ENCODE measurements around the gene NRF1. TPM values are rescaled to one million over a fixed set of nuclear protein-coding genes. Genes with fewer than 3 reads are reported as not detected.

Gene NRF1
- total RNA-seq, 1 donor from 2014 or later = 19.3 TPM

GRCh38 chr7:129782818-129783583 is 171.5 kb downstream of the NRF1 start:
- DNase-seq = no peak
- peaks cover 55% of the 10 kb centered on the region for H3K4me1 ChIP-seq
- no peak overlapping the region for H3K4me3 ChIP-seq
- H3K36me3 ChIP-seq = no peaks in the 10 kb centered on the region
- H3K27me3 ChIP-seq = peaks cover 98% of the 10 kb centered on the region
- TF ChIP-seq CTCF (IDR thresholded peaks at IDR 0.05) = no peak
- H3K9me3 ChIP-seq = no peaks in the 10 kb centered on the region
- H3K27ac ChIP-seq = no peak overlapping the region
- intact Hi-C loops (cut with DNase I) = no loop called here
- ATAC-seq = no peak

GRCh38 chr7:129783584-129783919 is 172.0 kb downstream of the NRF1 start:
- intact Hi-C loops (cut with DNase I) = no loop called here
- H3K9me3 ChIP-seq = no peaks in the 10 kb centered on the region
- H3K27ac ChIP-seq = no peak overlapping the region
- ATAC-seq = no peak
- TF ChIP-seq CTCF (IDR thresholded peaks at IDR 0.05) = no peak
- H3K4me3 ChIP-seq = no peak overlapping the region
- DNase-seq = no peak
- peaks cover 52% of the 10 kb centered on the region for H3K4me1 ChIP-seq
- H3K27me3 ChIP-seq = peaks cover 92% of the 10 kb centered on the region
- H3K36me3 ChIP-seq = no peaks in the 10 kb centered on the region

GRCh38 chr7:129784437-129784782 is 172.9 kb downstream of the NRF1 start:
- no peak for DNase-seq
- Histone ChIP-seq H3K36me3 (no peaks in the 10 kb centered on the region), H3K9me3 (no peaks in the 10 kb centered on the region), H3K27ac (no peak overlapping the region), H3K4me3 (no peak overlapping the region), H3K4me1 (peaks cover 43% of the 10 kb centered on the region), H3K27me3 (peaks cover 84% of the 10 kb centered on the region)
- intact Hi-C loops (cut with DNase I) = no loop called here
- TF ChIP-seq CTCF (IDR thresholded peaks at IDR 0.05) = no peak
- ATAC-seq = no peak

- Histone ChIP-seq H3K27me3 (peaks cover 82% of the 10 kb centered on the region), H3K36me3 (no peaks in the 10 kb centered on the region), H3K9me3 (no peaks in the 10 kb centered on the region), H3K4me1 (peaks cover 37% of the 10 kb centered on the region), H3K27ac (no peak overlapping the region), H3K4me3 (no peak overlapping the region)
- intact Hi-C loops (cut with DNase I) = no loop called here
- no peak for TF ChIP-seq CTCF (IDR thresholded peaks at IDR 0.05)
- ATAC-seq = no peak
- no peak for DNase-seq
These were observed 173.5 kb downstream of the NRF1 start for GRCh38 chr7:129784783-129785684.

- H3K36me3 ChIP-seq = no peaks in the 10 kb centered on the region
- peaks cover 28% of the 10 kb centered on the region for H3K4me1 ChIP-seq
- ATAC-seq (no peak), DNase-seq (no peak)
- intact Hi-C loops (cut with DNase I) = no loop called here
- H3K4me3 ChIP-seq = no peak overlapping the region
- H3K9me3 ChIP-seq = no peaks in the 10 kb centered on the region
- no peak for TF ChIP-seq CTCF (IDR thresholded peaks at IDR 0.05)
- H3K27me3 ChIP-seq = peaks cover 73% of the 10 kb centered on the region
- no peak overlapping the region for H3K27ac ChIP-seq
These were observed 174.4 kb downstream of the NRF1 start for GRCh38 chr7:129785685-129786514.
